Neuronal stem cell (in vitro differentiated cells): ENCODE results near the gene PJA1.

Experiments used
- DNase-seq: peaks from one replicate; pipeline ENCODE4 v3.0.0-alpha.2; 2013; ENCODE audit warnings: low spot score
- H2AFZ ChIP-seq: one replicate; pipeline ENCODE4 v1.6.1; 2013; ENCODE audit warnings: mild to moderate bottlenecking, low read length, inconsistent platforms
- H2AK5ac ChIP-seq: 2 replicates; pipeline ENCODE4 v1.6.1; 2013; ENCODE audit warnings: low read depth, mild to moderate bottlenecking, inconsistent platforms, low read length, moderate library complexity, mixed read lengths
- H2BK120ac ChIP-seq: 2 replicates; pipeline ENCODE4 v1.6.1; 2013; ENCODE audit warnings: low read depth, mild to moderate bottlenecking, inconsistent platforms, low read length, moderate library complexity, mixed read lengths
- H2BK12ac ChIP-seq: one replicate; pipeline ENCODE4 v1.6.1; 2013; ENCODE audit warnings: low read length, inconsistent platforms
- H2BK15ac ChIP-seq: 2 replicates; pipeline ENCODE4 v1.6.1; 2013; ENCODE audit warnings: mild to moderate bottlenecking, low read length, inconsistent platforms, mixed read lengths
- H2BK5ac ChIP-seq: one replicate; pipeline ENCODE4 v1.6.1; 2013; ENCODE audit warnings: inconsistent platforms, mild to moderate bottlenecking, low read length, moderate library complexity
- H3K14ac ChIP-seq: one replicate; pipeline ENCODE4 v1.6.1; 2013; ENCODE audit warnings: low read length, inconsistent platforms
- H3K18ac ChIP-seq: 2 replicates; pipeline ENCODE4 v1.6.1; 2013; ENCODE audit warnings: low read length, inconsistent platforms
- H3K23ac ChIP-seq: 2 replicates; pipeline ENCODE4 v1.6.1; 2013; ENCODE audit warnings: low read depth, mild to moderate bottlenecking, mixed read lengths, low read length, inconsistent platforms; ENCODE audit not compliant: poor library complexity
- H3K27ac ChIP-seq: replicated peaks from 3 replicates; pipeline ENCODE4 v1.5.1; 2013; ENCODE audit warnings: low read length, inconsistent platforms
- H3K27me3 ChIP-seq, 3 experiments: 2 replicates each; pipeline ENCODE4 v1.6.1; 2013; ENCODE audit warnings: low read length in 3 of 3, mild to moderate bottlenecking in 2 of 3, inconsistent platforms in 1 of 3, low read depth in 1 of 3, mixed read lengths in 1 of 3, moderate library complexity in 1 of 3; ENCODE audit not compliant: control insufficient read depth in 3 of 3, insufficient read depth in 3 of 3
- H3K36me3 ChIP-seq, 2 donors: replicated peaks in 1 of 2; 2 replicates each; pipeline ENCODE4 v1.6.1; 2013; ENCODE audit warnings: low read length in 2 of 2; ENCODE audit not compliant: control insufficient read depth in 2 of 2, insufficient read depth in 2 of 2
- H3K4ac ChIP-seq: 2 replicates; pipeline ENCODE4 v1.6.1; 2013; ENCODE audit warnings: inconsistent platforms, mild to moderate bottlenecking, low read length, moderate library complexity
- H3K4me1 ChIP-seq, 2 donors: 1 replicate in 1 of 2; 2 replicates in 1 of 2; pipeline ENCODE4 v1.6.1; 2013; ENCODE audit warnings: low read length in 2 of 2, low read depth in 1 of 2; ENCODE audit not compliant: control insufficient read depth in 2 of 2, insufficient read depth in 1 of 2
- H3K4me2 ChIP-seq: one replicate; pipeline ENCODE4 v1.6.1; 2013; ENCODE audit warnings: mild to moderate bottlenecking, low read length, inconsistent platforms; ENCODE audit not compliant: insufficient read depth, poor library complexity, severe bottlenecking
- H3K4me3 ChIP-seq, 2 donors: 2 replicates each; pipeline ENCODE4 v1.5.1; 2013; ENCODE audit warnings: low read length in 2 of 2, mild to moderate bottlenecking in 2 of 2, inconsistent platforms in 1 of 2, moderate library complexity in 1 of 2
- H3K79me1 ChIP-seq: one replicate; pipeline ENCODE4 v1.6.1; 2013; ENCODE audit warnings: low read depth, mild to moderate bottlenecking, inconsistent platforms, low read length, moderate library complexity
- H3K9ac ChIP-seq: one replicate; pipeline ENCODE4 v1.6.1; 2013; ENCODE audit warnings: mild to moderate bottlenecking, low read depth, low read length, inconsistent platforms; ENCODE audit not compliant: poor library complexity
- H3K9me3 ChIP-seq, 2 donors: replicated peaks in 1 of 2; 2 replicates each; pipeline versions ENCODE3 to v1.6.1; 2013; ENCODE audit warnings: low read length in 2 of 2, mild to moderate bottlenecking in 2 of 2, inconsistent platforms in 1 of 2, low read depth in 1 of 2, mixed read lengths in 1 of 2, moderate library complexity in 1 of 2; ENCODE audit not compliant: control insufficient read depth in 2 of 2, insufficient read depth in 1 of 2
- H4K8ac ChIP-seq: one replicate; pipeline ENCODE4 v1.6.1; 2013; ENCODE audit warnings: low read depth, mild to moderate bottlenecking, inconsistent platforms, low read length, moderate library complexity
- H4K91ac ChIP-seq: one replicate; pipeline ENCODE4 v1.6.1; 2013; ENCODE audit warnings: low read length, low read depth, mild to moderate bottlenecking, inconsistent platforms; ENCODE audit not compliant: poor library complexity
- WGBS, 2 donors: extraction: QIAGEN DNeasy Blood & Tissue Kit; methylation state at CpG; one replicate each; pipeline ENCODE4 v1.1.7; 2013; ENCODE audit warnings: missing lambda C conversion rate in 2 of 2, mixed read lengths in 1 of 2; ENCODE audit not compliant: insufficient read length in 2 of 2, insufficient replicate concordance in 1 of 2; ENCODE audit errors: extremely low coverage in 2 of 2; 5-methylcytosine and 5-hydroxymethylcytosine counted together

Gene PJA1

GRCh38 chrX:69207216-69207615 is 42.0 kb upstream of the PJA1 start:
- Histone ChIP-seq H2BK15ac (no peak overlapping the region), H2AFZ (no peak overlapping the region), H3K4me3 (no peak overlapping the region), H3K9ac (no peak overlapping the region), H3K14ac (no peak overlapping the region), H2AK5ac (no peak overlapping the region), H3K4me2 (no peak overlapping the region), H3K4ac (no peak overlapping the region), H3K27ac (no peak overlapping the region), H3K36me3 (no peaks in the 10 kb centered on the region), H3K18ac (no peak overlapping the region), H3K27me3 (peaks cover 0 to 11% (median 0%) of the 10 kb centered on the region in 3 experiments), H3K79me1 (no peaks in the 10 kb centered on the region), H3K23ac (no peak overlapping the region), H2BK12ac (no peak overlapping the region), H2BK120ac (no peak overlapping the region), H3K9me3 (no peaks in the 10 kb centered on the region), H4K8ac (no peak overlapping the region), H4K91ac (no peak overlapping the region), H2BK5ac (no peak overlapping the region), H3K4me1 (peaks cover 0 to 2% of the 10 kb centered on the region in 2 donors)
- DNase-seq = no peak
- WGBS, 2 donors = no CpG with 5 or more reads among the region's 3 CpGs

GRCh38 chrX:69203638-69204037 is 38.4 kb upstream of the PJA1 start:
- Histone ChIP-seq H3K4ac (no peak overlapping the region), H4K8ac (no peak overlapping the region), H3K27ac (no peak overlapping the region), H3K18ac (peak overlapping the region; percentile 28), H3K27me3 (peaks cover 0 to 8% (median 0%) of the 10 kb centered on the region in 3 experiments), H3K14ac (no peak overlapping the region), H4K91ac (no peak overlapping the region), H2AFZ (no peak overlapping the region), H3K9ac (no peak overlapping the region), H2BK12ac (no peak overlapping the region), H2BK5ac (no peak overlapping the region), H3K79me1 (no peaks in the 10 kb centered on the region), H3K4me3 (no peak overlapping the region), H3K23ac (no peak overlapping the region), H3K36me3 (no peaks in the 10 kb centered on the region), H3K4me2 (no peak overlapping the region), H3K9me3 (no peaks in the 10 kb centered on the region), H3K4me1 (peaks cover 2 to 4% of the 10 kb centered on the region in 2 donors), H2BK15ac (no peak overlapping the region), H2BK120ac (no peak overlapping the region), H2AK5ac (no peak overlapping the region)
- DNase-seq = no peak
- WGBS, 2 donors = no CpG with 5 or more reads among the region's 4 CpGs

GRCh38 chrX:69197690-69198089 is 32.4 kb upstream of the PJA1 start:
- no peak overlapping the region for H2BK5ac ChIP-seq
- no peak overlapping the region for H3K18ac ChIP-seq
- H3K4me3 ChIP-seq = no peak overlapping the region
- no peaks in the 10 kb centered on the region for H3K36me3 ChIP-seq
- H3K14ac ChIP-seq = no peak overlapping the region
- H3K4me2 ChIP-seq = no peak overlapping the region
- no peak overlapping the region for H3K4ac ChIP-seq
- no peaks in the 10 kb centered on the region for H3K9me3 ChIP-seq
- no peak overlapping the region for H2BK120ac ChIP-seq
- no peak overlapping the region for H2AFZ ChIP-seq
- H4K91ac ChIP-seq = no peak overlapping the region
- no peak overlapping the region for H3K27ac ChIP-seq
- H3K9ac ChIP-seq = no peak overlapping the region
- H3K27me3 ChIP-seq = peaks cover 0 to 6% (median 0%) of the 10 kb centered on the region in 3 experiments
- no peak overlapping the region for H4K8ac ChIP-seq
- no CpG with 5 or more reads among the region's 1 CpG for WGBS, 2 donors
- H2AK5ac ChIP-seq = no peak overlapping the region
- peaks cover 6 to 12% of the 10 kb centered on the region in 2 donors for H3K4me1 ChIP-seq
- H3K79me1 ChIP-seq = no peaks in the 10 kb centered on the region
- H2BK15ac ChIP-seq = no peak overlapping the region
- H2BK12ac ChIP-seq = no peak overlapping the region
- DNase-seq = no peak
- no peak overlapping the region for H3K23ac ChIP-seq

GRCh38 chrX:69196666-69197065 is 31.4 kb upstream of the PJA1 start:
- Histone ChIP-seq H3K27me3 (peaks cover 0 to 6% (median 0%) of the 10 kb centered on the region in 3 experiments), H3K18ac (no peak overlapping the region), H3K4ac (no peak overlapping the region), H3K4me1 (peaks cover 6 to 12% of the 10 kb centered on the region in 2 donors), H3K79me1 (no peaks in the 10 kb centered on the region), H3K9me3 (no peaks in the 10 kb centered on the region), H3K23ac (no peak overlapping the region), H2BK15ac (no peak overlapping the region), H4K91ac (no peak overlapping the region), H4K8ac (no peak overlapping the region), H3K9ac (no peak overlapping the region), H2BK5ac (no peak overlapping the region), H3K14ac (no peak overlapping the region), H3K36me3 (no peaks in the 10 kb centered on the region), H2BK12ac (no peak overlapping the region), H3K4me2 (no peak overlapping the region), H3K4me3 (no peak overlapping the region), H2AFZ (no peak overlapping the region), H3K27ac (no peak overlapping the region), H2BK120ac (no peak overlapping the region), H2AK5ac (peak overlapping the region; percentile 43)
- WGBS, 2 donors = no CpG with 5 or more reads among the region's 3 CpGs
- no peak for DNase-seq
